Dedifferentiated amniotic fluid mesenchymal stem cell (primary cell): ENCODE measurements around the gene CLN6.
A peak's percentile ranks its signal among the peaks of the same experiment; 100 is the strongest.
"Not testable (repeated sequence)": the region's sequence is repeated elsewhere in the genome, so short reads cannot be mapped to it uniquely, and the experiment has no call there.

ENCODE experiments used
- DNase-seq: peaks from one replicate; pipeline ENCODE4 v3.0.0-alpha.2; 2016; ENCODE audit errors: extremely low spot score

Gene CLN6

GRCh38 chr15:68223171-68223570 is 6.4 kb downstream of the CLN6 start:
- DNase-seq, result no peak

- DNase-seq, result not testable (repeated sequence)
These were observed 7.1 kb downstream of the CLN6 start for GRCh38 chr15:68222432-68222743.

- DNase-seq, result not testable (repeated sequence)
These were observed 7.7 kb downstream of the CLN6 start for GRCh38 chr15:68221530-68222431.

GRCh38 chr15:68220967-68221366 is 8.6 kb downstream of the CLN6 start:
- DNase-seq, result no peak

- DNase-seq, result no peak
These were observed 9.0 kb downstream of the CLN6 start for GRCh38 chr15:68220489-68220888.

GRCh38 chr15:68218847-68219798 is 10.4 kb downstream of the CLN6 start:
- no peak for DNase-seq

GRCh38 chr15:68218331-68218730 is 11.2 kb downstream of the CLN6 start:
- DNase-seq, result no peak

- DNase-seq, result no peak
These were observed 12.2 kb downstream of the CLN6 start for GRCh38 chr15:68217341-68217740.

GRCh38 chr15:68214838-68215254 is 14.7 kb downstream of the CLN6 start:
- DNase-seq, result no peak

- DNase-seq, result no peak
These were observed 15.3 kb downstream of the CLN6 start for GRCh38 chr15:68213991-68214837.

GRCh38 chr15:68213491-68213845 is 16.1 kb downstream of the CLN6 start:
- not testable (repeated sequence) for DNase-seq

- DNase-seq, result no peak
These were observed 17.7 kb downstream of the CLN6 start for GRCh38 chr15:68211656-68212320.

- peak; percentile 24 for DNase-seq
These were observed 18.5 kb downstream of the CLN6 start for GRCh38 chr15:68210821-68211655.

GRCh38 chr15:68210409-68210756 is 19.1 kb downstream of the CLN6 start:
- DNase-seq, result no peak

GRCh38 chr15:68209735-68210408 is 19.7 kb downstream of the CLN6 start:
- no peak for DNase-seq

- no peak for DNase-seq
These were observed 20.3 kb downstream of the CLN6 start for GRCh38 chr15:68209272-68209671.

- DNase-seq, result no peak
These were observed 20.8 kb downstream of the CLN6 start for GRCh38 chr15:68208636-68209240.

- DNase-seq, result no peak
These were observed 21.4 kb downstream of the CLN6 start for GRCh38 chr15:68208136-68208535.

- DNase-seq, result no peak
These were observed 22.2 kb downstream of the CLN6 start for GRCh38 chr15:68207176-68207935.
